RWPE2 (cell line): ENCODE measurements around the gene AKAP13.
A peak's percentile ranks its signal among the peaks of the same experiment; 100 is the strongest.

Experiments
- ATAC-seq: fragments of 200-7000 bp; cut with Tn5 transposase; 3 replicates; pipeline ENCODE4 v1.9.1; 2021; ENCODE audit warnings: low read depth
- DNase-seq: peaks from one replicate; pipeline ENCODE4 v3.0.0-alpha.2; 2020; ENCODE audit warnings: low spot score
- H3K27ac ChIP-seq: fragments of 450-650 bp; 2 replicates; pipeline ENCODE4 v1.5.1; 2017; ENCODE audit warnings: mild to moderate bottlenecking; ENCODE audit not compliant: poor library complexity, severe bottlenecking
- H3K27me3 ChIP-seq: fragments of 250-450 bp; sonication (Bioruptor Pico); 2 replicates; pipeline ENCODE4 v1.5.1; 2021; ENCODE audit warnings: mild to moderate bottlenecking, moderate library complexity; ENCODE audit not compliant: insufficient read depth, poor library complexity, severe bottlenecking
- H3K36me3 ChIP-seq: fragments of 250-450 bp; sonication (Bioruptor Pico); 2 replicates; pipeline ENCODE4 v1.5.1; 2020; ENCODE audit warnings: low read depth, mild to moderate bottlenecking, moderate library complexity
- H3K4me1 ChIP-seq: fragments of 250-450 bp; sonication (Bioruptor Pico); 2 replicates; pipeline ENCODE4 v1.5.1; 2021; ENCODE audit warnings: mild to moderate bottlenecking, moderate library complexity; ENCODE audit not compliant: insufficient read depth, poor library complexity, severe bottlenecking
- H3K4me3 ChIP-seq: fragments of 250-450 bp; sonication (Bioruptor Pico); 2 replicates; pipeline ENCODE4 v1.5.1; 2021; ENCODE audit warnings: mild to moderate bottlenecking, moderate library complexity; ENCODE audit not compliant: severe bottlenecking
- H3K9me3 ChIP-seq: fragments of 250-450 bp; sonication (Bioruptor Pico); 2 replicates; pipeline ENCODE4 v1.5.1; 2021; ENCODE audit warnings: mild to moderate bottlenecking, moderate library complexity; ENCODE audit not compliant: severe bottlenecking
- TF ChIP-seq, protein P1 (sequence below): fragments of 450-650 bp; IDR thresholded peaks from one replicate; pipeline ENCODE4 v1.5.1; 2017; ENCODE audit warnings: mild to moderate bottlenecking, moderate library complexity; ENCODE audit not compliant: poor library complexity, severe bottlenecking

The AKAP13 gene

GRCh38 chr15:85397926-85398325 lies 17.5 kb downstream of the AKAP13 start:
- Histone ChIP-seq H3K4me3 (no peak overlapping the region), H3K27me3 (no peaks in the 10 kb centered on the region), H3K27ac (no peak overlapping the region), H3K4me1 (peaks cover 65% of the 10 kb centered on the region), H3K36me3 (peaks cover 3% of the 10 kb centered on the region; the same call in 1 of the 2 replicates), H3K9me3 (no peaks in the 10 kb centered on the region)
- DNase-seq (no peak), ATAC-seq (no peak)
- TF ChIP-seq, protein P1, sequence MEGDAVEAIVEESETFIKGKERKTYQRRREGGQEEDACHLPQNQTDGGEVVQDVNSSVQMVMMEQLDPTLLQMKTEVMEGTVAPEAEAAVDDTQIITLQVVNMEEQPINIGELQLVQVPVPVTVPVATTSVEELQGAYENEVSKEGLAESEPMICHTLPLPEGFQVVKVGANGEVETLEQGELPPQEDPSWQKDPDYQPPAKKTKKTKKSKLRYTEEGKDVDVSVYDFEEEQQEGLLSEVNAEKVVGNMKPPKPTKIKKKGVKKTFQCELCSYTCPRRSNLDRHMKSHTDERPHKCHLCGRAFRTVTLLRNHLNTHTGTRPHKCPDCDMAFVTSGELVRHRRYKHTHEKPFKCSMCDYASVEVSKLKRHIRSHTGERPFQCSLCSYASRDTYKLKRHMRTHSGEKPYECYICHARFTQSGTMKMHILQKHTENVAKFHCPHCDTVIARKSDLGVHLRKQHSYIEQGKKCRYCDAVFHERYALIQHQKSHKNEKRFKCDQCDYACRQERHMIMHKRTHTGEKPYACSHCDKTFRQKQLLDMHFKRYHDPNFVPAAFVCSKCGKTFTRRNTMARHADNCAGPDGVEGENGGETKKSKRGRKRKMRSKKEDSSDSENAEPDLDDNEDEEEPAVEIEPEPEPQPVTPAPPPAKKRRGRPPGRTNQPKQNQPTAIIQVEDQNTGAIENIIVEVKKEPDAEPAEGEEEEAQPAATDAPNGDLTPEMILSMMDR, result no peak

DNA sequence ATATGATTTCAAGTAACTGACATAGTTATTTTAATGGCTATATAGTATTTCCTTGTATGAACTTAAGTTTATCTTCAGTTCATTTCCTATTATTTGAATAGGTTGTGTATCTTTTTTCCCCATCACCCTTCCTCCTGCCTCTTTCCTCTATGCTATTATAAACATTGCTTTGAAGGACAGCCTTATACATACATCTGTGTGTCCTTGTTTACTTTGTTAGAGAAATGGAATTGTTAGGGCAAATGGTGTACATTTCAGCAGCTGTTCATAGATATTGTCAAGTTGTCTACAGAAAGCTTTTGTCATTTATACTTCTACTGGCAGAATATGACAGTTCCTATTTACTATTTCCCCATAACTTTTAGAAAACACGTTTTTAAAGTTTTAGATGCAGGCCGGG lies 18.4 kb downstream of the AKAP13 start:
- TF ChIP-seq, protein P1, result no peak
- DNase-seq (no peak), ATAC-seq (no peak)
- Histone ChIP-seq H3K4me3 (no peak overlapping the region), H3K27me3 (no peaks in the 10 kb centered on the region), H3K9me3 (no peaks in the 10 kb centered on the region), H3K27ac (no peak overlapping the region), H3K4me1 (peaks cover 65% of the 10 kb centered on the region), H3K36me3 (no peaks in the 10 kb centered on the region; the same call in 1 of the 2 replicates)

GRCh38 chr15:85399627-85400026 lies 19.2 kb downstream of the AKAP13 start:
- no peak for DNase-seq
- no peak for ATAC-seq
- Histone ChIP-seq H3K4me3 (no peak overlapping the region), H3K36me3 (no peaks in the 10 kb centered on the region; the same call in 1 of the 2 replicates), H3K27ac (no peak overlapping the region), H3K9me3 (no peaks in the 10 kb centered on the region), H3K27me3 (no peaks in the 10 kb centered on the region), H3K4me1 (peaks cover 65% of the 10 kb centered on the region)
- TF ChIP-seq, protein P1, result no peak

GRCh38 chr15:85400606-85401005 lies 20.2 kb downstream of the AKAP13 start:
- DNase-seq (no peak), ATAC-seq (no peak)
- Histone ChIP-seq H3K36me3 (no peaks in the 10 kb centered on the region; the same call in 1 of the 2 replicates), H3K27ac (no peak overlapping the region), H3K4me1 (peaks cover 64% of the 10 kb centered on the region), H3K9me3 (no peaks in the 10 kb centered on the region), H3K4me3 (no peak overlapping the region), H3K27me3 (no peaks in the 10 kb centered on the region)
- TF ChIP-seq, protein P1, result no peak

- ATAC-seq (no peak), DNase-seq (no peak)
- H3K27ac ChIP-seq, result peak overlapping the region; percentile 49
- H3K36me3 ChIP-seq, result no peaks in the 10 kb centered on the region
- TF ChIP-seq, protein P1, result no peak
- H3K4me3 ChIP-seq, result no peak overlapping the region
- H3K9me3 ChIP-seq, result no peaks in the 10 kb centered on the region
- peaks cover 58% of the 10 kb centered on the region for H3K4me1 ChIP-seq
- no peaks in the 10 kb centered on the region for H3K27me3 ChIP-seq
Measured at GRCh38 chr15:85401108-85401774, 20.8 kb downstream of the AKAP13 start.
